ENCODE results near the gene FGF11. TPM values are rescaled to one million over a fixed set of nuclear protein-coding genes. Genes with fewer than 3 reads are reported as not detected.

FGF11 gene
- total RNA-seq, 2 experiments from 2014 or later, result 25.4 to 28.5 TPM

DNA sequence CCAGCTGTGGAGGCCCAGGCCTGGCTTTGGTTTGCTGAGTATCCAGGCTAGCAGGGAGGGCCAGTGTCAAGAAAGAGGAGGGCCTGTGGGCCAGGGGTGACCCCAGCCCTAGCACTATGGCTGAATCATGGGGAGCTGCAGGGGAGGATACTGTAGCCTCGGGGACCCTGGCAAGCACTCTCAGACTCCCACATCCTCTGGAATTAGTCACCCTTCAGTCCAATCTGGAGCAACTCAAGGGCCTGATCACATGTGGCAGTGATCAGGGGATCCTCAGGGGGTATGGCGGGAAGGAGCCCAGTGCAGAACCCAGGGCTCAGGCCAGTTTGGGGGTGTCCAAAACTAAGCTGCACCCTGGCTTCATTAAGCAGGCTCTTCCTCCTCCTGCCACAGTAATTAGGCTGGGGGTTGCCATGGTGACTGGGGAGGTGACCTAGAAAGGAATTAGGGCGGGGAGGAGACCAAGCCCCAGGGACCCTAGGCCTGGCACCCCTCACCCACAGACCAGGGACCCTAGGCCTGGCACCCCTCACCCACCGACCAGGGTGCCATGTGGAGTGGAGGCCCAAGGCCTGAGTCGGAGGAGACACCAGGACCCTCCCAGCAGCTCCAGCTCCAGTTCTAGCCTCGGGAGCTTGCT is 25.8 kb upstream of the FGF11 start:
- Mint-ChIP-seq H3K4me1 (no peaks in the 10 kb centered on the region), H3K4me3 (no peak overlapping the region), H3K9me3 (no peaks in the 10 kb centered on the region), H3K36me3 (no peaks in the 10 kb centered on the region), H3K27me3 (no peaks in the 10 kb centered on the region), H3K27ac (no peak overlapping the region)
- DNase-seq, result no peak
- POLR2A ChIA-PET, result interaction anchor here (0.5 kb wide), 1 partner anchor 133 kb away, joined by 3 read pairs; no protein-coding TSS in a partner anchor
- ATAC-seq (ENCODE audit: low read depth), result no peak

DNA sequence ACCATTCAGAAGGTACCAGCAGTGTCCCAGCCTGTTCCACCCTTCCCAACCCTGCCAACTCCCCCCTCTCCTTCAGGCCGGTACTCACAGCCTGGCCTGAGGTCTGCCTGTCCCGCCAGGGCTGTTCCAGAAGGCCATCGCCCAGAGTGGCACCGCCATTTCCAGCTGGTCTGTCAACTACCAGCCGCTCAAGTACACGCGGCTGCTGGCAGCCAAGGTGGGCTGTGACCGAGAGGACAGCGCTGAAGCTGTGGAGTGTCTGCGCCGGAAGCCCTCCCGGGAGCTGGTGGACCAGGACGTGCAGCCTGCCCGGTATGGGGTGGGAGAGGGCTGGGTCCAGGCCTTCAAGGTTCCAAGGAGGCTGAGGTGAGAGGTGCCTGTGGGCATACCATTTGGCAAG is 24.5 kb upstream of the FGF11 start:
- no peak for ATAC-seq (ENCODE audit: low read depth)
- H3K9me3 Mint-ChIP-seq, result no peaks in the 10 kb centered on the region
- no peaks in the 10 kb centered on the region for H3K4me1 Mint-ChIP-seq
- H3K36me3 Mint-ChIP-seq, result no peaks in the 10 kb centered on the region
- POLR2A ChIA-PET, result no interaction called here
- no peak overlapping the region for H3K4me3 Mint-ChIP-seq
- no peak for DNase-seq
- H3K27ac Mint-ChIP-seq, result no peak overlapping the region
- no peaks in the 10 kb centered on the region for H3K27me3 Mint-ChIP-seq

DNA sequence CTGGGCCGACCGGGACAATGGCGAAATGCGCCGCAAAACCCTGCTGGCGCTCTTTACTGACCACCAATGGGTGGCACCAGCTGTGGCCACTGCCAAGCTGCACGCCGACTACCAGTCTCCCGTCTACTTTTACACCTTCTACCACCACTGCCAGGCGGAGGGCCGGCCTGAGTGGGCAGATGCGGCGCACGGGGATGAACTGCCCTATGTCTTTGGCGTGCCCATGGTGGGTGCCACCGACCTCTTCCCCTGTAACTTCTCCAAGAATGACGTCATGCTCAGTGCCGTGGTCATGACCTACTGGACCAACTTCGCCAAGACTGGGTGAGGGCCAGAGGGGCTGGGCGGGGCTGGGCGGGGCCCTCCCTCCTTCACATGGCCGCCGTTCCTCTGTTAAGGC is 23.5 kb upstream of the FGF11 start:
- Mint-ChIP-seq H3K4me1 (no peaks in the 10 kb centered on the region), H3K36me3 (no peaks in the 10 kb centered on the region), H3K9me3 (no peaks in the 10 kb centered on the region), H3K4me3 (no peak overlapping the region), H3K27me3 (no peaks in the 10 kb centered on the region), H3K27ac (no peak overlapping the region)
- DNase-seq, result no peak
- POLR2A ChIA-PET, result no interaction called here
- no peak for ATAC-seq (ENCODE audit: low read depth)

DNA sequence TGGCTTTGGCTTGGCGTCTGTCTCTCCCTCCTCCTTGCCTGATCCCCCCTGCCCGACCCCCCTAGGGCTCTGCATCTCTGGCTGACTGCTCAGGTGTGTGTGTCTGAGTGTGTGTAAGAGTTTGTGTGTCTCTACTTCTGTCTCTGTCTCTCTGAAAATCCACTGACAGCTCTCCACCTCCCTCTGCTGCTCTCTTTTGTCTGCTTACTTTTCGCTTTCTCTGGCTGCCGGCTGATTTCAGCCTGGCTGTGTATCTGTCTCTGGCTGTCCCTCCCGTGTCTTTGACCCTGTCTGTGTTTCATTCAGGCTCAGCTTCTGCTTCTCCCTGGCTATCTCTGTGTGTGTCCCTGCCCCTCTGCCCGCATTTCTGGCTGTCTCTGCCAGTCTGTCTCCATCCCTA is 23.0 kb upstream of the FGF11 start:
- ATAC-seq (ENCODE audit: low read depth) (no peak), DNase-seq (no peak)
- H3K27me3 Mint-ChIP-seq, result no peaks in the 10 kb centered on the region
- H3K36me3 Mint-ChIP-seq, result no peaks in the 10 kb centered on the region
- H3K27ac Mint-ChIP-seq, result no peak overlapping the region
- no peaks in the 10 kb centered on the region for H3K9me3 Mint-ChIP-seq
- POLR2A ChIA-PET, result no interaction called here
- H3K4me1 Mint-ChIP-seq, result no peaks in the 10 kb centered on the region
- no peak overlapping the region for H3K4me3 Mint-ChIP-seq

DNA sequence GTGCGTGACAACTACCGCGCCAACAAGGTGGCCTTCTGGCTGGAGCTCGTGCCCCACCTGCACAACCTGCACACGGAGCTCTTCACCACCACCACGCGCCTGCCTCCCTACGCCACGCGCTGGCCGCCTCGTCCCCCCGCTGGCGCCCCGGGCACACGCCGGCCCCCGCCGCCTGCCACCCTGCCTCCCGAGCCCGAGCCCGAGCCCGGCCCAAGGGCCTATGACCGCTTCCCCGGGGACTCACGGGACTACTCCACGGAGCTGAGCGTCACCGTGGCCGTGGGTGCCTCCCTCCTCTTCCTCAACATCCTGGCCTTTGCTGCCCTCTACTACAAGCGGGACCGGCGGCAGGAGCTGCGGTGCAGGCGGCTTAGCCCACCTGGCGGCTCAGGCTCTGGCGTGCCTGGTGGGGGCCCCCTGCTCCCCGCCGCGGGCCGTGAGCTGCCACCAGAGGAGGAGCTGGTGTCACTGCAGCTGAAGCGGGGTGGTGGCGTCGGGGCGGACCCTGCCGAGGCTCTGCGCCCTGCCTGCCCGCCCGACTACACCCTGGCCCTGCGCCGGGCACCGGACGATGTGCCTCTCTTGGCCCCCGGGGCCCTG is 22.2 kb upstream of the FGF11 start:
- Mint-ChIP-seq H3K27me3 (no peaks in the 10 kb centered on the region), H3K36me3 (no peaks in the 10 kb centered on the region), H3K4me3 (no peak overlapping the region), H3K9me3 (no peaks in the 10 kb centered on the region), H3K27ac (no peak overlapping the region), H3K4me1 (no peaks in the 10 kb centered on the region)
- no peak for ATAC-seq (ENCODE audit: low read depth)
- POLR2A ChIA-PET, result no interaction called here
- DNase-seq, result no peak

DNA sequence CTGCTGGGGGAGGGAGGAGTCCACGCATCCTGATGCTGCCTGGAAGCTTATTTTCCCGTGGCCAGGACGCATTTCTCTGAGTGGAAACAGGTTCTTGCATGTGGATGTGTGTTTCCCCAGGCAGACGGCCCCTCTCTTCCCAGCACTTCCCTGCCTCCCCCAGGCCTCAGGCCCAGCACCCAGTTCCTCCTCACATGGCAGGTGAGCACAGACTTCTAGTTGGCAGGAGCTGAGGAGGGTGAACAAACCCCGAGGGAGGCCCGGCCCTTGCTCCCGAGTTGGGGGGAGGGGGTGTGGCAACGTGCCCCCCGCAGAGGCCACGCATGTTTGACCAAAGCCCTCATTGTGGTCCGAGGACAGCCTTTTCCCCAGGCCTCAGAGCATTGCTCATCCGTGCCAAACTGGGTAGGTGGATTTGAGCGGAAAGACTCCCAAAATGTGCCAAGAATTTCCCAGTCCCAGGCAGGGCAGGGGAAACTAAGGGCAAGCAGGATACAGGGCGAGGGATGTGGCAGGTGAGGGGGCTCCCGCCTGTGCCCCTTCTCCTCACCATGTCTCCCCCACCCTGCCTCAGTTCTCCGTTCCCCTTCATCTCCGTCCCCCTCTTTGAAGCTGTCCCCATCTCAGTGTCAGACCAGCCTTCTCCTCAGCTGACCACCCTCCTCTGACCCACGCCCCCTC is 20.7 kb upstream of the FGF11 start:
- H3K27ac Mint-ChIP-seq, result no peak overlapping the region
- no peak for ATAC-seq (ENCODE audit: low read depth)
- no peaks in the 10 kb centered on the region for H3K9me3 Mint-ChIP-seq
- no peaks in the 10 kb centered on the region for H3K27me3 Mint-ChIP-seq
- POLR2A ChIA-PET, result interaction anchor here (0.6 kb wide), 1 partner anchor 56 kb away, joined by 9 read pairs; no protein-coding TSS in a partner anchor
- no peaks in the 10 kb centered on the region for H3K4me1 Mint-ChIP-seq
- no peaks in the 10 kb centered on the region for H3K36me3 Mint-ChIP-seq
- DNase-seq, result no peak
- H3K4me3 Mint-ChIP-seq, result no peak overlapping the region

DNA sequence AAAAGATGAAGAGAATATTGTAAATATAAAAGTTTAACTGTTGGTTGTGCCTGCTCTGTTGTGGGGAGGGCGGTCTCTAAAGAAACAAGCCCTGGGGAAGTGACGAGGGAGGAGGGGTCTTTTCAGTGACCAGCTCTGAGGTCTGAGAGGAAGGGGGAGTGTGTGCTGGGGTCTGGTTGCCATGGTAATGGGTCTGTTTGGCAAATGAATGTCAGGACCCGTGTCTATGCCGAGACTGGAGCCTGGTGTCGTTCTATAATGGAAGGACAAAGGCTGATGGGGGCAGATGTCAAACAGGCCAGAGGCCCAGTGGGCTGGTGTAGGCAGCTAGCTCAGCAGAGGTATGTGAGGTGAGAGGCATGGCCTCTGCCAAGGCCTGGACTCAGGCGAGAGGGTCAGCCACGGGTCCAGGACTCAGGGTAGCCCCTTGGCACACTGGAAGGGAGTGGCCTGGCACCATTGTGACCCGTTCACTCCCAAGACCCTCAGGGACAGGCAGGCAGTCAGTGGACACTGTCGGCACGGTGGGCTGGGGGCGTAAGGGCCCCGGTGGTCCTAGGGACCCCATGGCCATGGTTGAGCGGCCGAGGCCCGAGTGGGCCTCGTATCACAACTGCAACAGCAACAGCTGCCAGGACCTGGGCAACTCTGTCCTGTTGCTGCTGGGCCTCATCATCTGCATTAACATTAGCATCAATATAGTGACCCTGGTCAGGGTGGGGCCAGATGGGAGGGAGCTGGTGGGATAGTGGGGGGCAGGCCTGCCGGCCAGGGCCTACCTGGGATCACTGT is 19.3 kb upstream of the FGF11 start, which contains the start of gene SPEM1:
TSS of gene SPEM1 (plus strand) at position 506 of the 792 bp plus-strand sequence. CDS start at position 567, 61 bp downstream.
- no peaks in the 10 kb centered on the region for H3K9me3 Mint-ChIP-seq
- POLR2A ChIA-PET, result interaction anchor here (0.6 kb wide), 1 partner anchor 230 kb away, joined by 3 read pairs; the partner anchor contains the start of gene ATP1B2

DNA sequence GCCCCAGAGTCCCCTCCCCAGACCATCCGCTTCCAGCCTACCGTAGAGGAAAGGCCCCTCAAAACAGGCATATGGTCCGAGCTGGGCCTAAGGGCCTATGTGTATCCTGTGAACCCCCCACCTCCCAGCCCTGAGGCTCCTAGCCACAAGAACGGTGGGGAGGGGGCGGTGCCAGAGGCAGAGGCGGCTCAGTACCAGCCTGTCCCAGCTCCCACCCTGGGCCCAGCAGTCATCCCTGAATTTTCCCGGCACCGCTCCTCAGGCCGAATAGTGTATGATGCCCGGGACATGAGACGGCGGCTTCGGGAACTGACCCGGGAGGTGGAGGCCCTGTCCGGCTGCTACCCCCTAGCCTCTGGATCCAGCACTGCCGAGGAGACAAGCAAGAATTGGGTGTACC is 18.1 kb upstream of the FGF11 start:
- Mint-ChIP-seq H3K27ac (no peak overlapping the region), H3K36me3 (no peaks in the 10 kb centered on the region)
- POLR2A ChIA-PET, result no interaction called here

More for the DNA sequence above, 19.3 kb upstream of the FGF11 start, which contains the start of gene SPEM1:
- no peaks in the 10 kb centered on the region for H3K36me3 Mint-ChIP-seq
- peaks cover 1% of the 10 kb centered on the region for H3K4me1 Mint-ChIP-seq
- no peaks in the 10 kb centered on the region for H3K27me3 Mint-ChIP-seq
- ATAC-seq (ENCODE audit: low read depth) (no peak), DNase-seq (no peak)
- H3K4me3 Mint-ChIP-seq, result no peak within 1 kb of the TSS
- H3K27ac Mint-ChIP-seq, result no peak within 1 kb of the TSS

DNA sequence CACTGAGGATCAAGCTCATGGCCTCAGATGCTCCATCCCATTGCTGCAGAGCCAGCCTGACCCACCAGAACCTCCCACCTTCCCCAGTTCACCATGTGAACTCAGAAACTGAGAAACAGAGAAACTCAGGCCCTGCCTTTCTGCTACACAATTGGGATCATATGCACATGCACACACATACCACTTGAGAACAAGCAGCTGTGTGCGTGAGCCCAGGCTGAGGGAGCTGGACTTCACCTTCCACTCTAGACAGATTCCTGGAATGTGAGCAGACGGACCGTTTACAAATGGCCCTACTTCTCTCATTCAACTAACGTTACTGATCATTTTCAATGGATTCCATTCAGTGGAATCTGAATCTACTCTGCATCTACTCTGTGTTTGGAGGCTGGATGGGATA is 15.6 kb upstream of the FGF11 start:
- Mint-ChIP-seq H3K27ac (no peak overlapping the region), H3K4me1 (peaks cover 1% of the 10 kb centered on the region), H3K4me3 (no peak overlapping the region), H3K9me3 (no peaks in the 10 kb centered on the region), H3K27me3 (no peaks in the 10 kb centered on the region), H3K36me3 (no peaks in the 10 kb centered on the region)
- no peak for DNase-seq
- POLR2A ChIA-PET, result interaction anchor here (0.9 kb wide), 1 partner anchor 21 kb away, joined by 3 read pairs; no protein-coding TSS in a partner anchor
- ATAC-seq (ENCODE audit: low read depth), result no peak

More for the DNA sequence above, 18.1 kb upstream of the FGF11 start:
- Mint-ChIP-seq H3K4me1 (peaks cover 1% of the 10 kb centered on the region), H3K4me3 (no peak overlapping the region), H3K9me3 (no peaks in the 10 kb centered on the region), H3K27me3 (no peaks in the 10 kb centered on the region)
- no peak for DNase-seq
- ATAC-seq (ENCODE audit: low read depth), result no peak

DNA sequence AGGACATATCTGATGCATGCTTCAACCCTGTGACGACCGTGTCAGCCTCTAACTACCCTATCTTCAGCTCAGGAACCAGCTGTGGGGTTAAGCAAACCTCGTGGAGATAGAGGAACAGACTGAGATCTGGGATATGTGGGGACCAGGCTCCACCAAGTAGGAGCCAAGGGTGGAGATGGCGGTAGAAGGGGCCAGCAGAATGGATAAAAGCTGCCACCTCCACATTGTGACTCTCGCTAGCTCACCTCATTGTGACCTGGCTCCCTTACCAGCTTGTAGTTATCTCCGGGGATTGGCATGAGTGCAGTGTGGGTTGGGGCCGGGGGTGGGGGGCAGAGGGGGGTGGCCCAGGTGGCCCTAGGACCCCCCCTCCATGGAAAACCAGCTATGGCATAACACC is 14.0 kb upstream of the FGF11 start, which contains the start of gene SPEM2:
TSS of gene SPEM2 (plus strand) at position 301 of the 400 bp plus-strand sequence. CDS start at position 374, 73 bp downstream.
- DNase-seq (no peak), ATAC-seq (ENCODE audit: low read depth) (no peak)
- Mint-ChIP-seq H3K4me1 (peaks cover 1% of the 10 kb centered on the region), H3K9me3 (no peaks in the 10 kb centered on the region), H3K36me3 (no peaks in the 10 kb centered on the region), H3K27ac (no peak within 1 kb of the TSS), H3K4me3 (no peak within 1 kb of the TSS), H3K27me3 (no peaks in the 10 kb centered on the region)
- POLR2A ChIA-PET, result no interaction called here

DNA sequence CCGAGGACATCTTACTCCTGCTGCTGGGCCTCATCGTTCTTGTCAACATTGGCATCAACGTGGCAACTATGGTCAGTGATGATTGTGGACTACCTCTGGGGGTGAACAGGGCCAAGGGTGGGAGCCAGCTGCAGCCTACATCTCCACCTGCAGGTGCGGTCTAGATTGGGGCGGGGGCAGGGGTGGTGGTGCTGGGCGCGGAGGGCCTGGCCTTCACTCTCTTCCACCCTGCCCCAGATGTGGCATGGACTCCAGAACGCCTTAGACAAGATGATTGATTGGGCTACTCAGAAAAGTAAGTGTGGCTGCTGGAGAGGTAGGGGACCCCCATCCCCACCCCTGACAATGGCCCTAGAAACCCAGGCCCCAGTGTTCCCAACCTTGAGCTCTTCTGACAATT is 13.6 kb upstream of the FGF11 start:
- no peak overlapping the region for H3K4me3 Mint-ChIP-seq
- no peaks in the 10 kb centered on the region for H3K27me3 Mint-ChIP-seq
- DNase-seq (no peak), ATAC-seq (ENCODE audit: low read depth) (no peak)
- H3K9me3 Mint-ChIP-seq, result no peaks in the 10 kb centered on the region
- peaks cover 1% of the 10 kb centered on the region for H3K4me1 Mint-ChIP-seq
- no peak overlapping the region for H3K27ac Mint-ChIP-seq
- POLR2A ChIA-PET, result no interaction called here
- H3K36me3 Mint-ChIP-seq, result no peaks in the 10 kb centered on the region

DNA sequence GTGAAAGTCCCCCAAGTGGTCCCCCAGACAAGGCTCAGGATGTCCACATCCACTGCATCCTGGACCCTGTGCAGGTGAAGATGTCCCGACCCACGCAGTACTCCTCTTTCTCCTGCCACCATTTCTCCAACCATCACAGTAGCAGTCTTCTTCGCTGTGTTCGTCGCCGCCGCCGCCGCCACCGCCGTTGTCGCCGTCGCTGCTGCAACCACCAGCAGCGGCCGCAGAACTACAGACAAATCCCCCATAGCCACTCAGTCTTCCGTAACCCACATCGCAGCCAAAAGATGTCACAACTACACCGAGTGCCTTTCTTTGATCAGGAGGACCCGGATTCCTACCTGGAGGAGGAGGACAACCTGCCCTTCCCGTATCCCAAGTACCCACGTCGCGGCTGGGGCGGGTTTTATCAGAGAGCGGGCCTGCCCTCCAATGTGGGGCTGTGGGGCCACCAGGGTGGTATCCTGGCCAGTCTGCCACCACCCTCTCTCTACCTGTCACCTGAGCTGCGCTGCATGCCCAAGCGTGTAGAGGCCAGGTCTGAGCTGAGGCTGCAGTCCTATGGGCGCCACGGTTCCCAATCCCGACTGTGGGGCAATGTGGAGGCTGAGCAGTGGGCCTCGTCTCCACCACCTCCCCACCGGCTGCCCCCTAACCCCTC is 13.0 kb upstream of the FGF11 start:
- Mint-ChIP-seq H3K27ac (no peak overlapping the region), H3K36me3 (no peaks in the 10 kb centered on the region), H3K9me3 (no peaks in the 10 kb centered on the region), H3K27me3 (no peaks in the 10 kb centered on the region), H3K4me3 (no peak overlapping the region), H3K4me1 (peaks cover 1% of the 10 kb centered on the region)
- POLR2A ChIA-PET, result no interaction called here
- ATAC-seq (ENCODE audit: low read depth) (no peak), DNase-seq (no peak)

Measured in activated naive CD8-positive, alpha-beta T cell treated with anti-CD3 and anti-CD28 coated beads, Interleukin-2, amount 10 ng/mL, durations not matched to agents 7 days and 5 days (primary cell).